Activated CD4-positive, CD25-positive, alpha-beta regulatory T cell treated with anti-CD3 and anti-CD28 coated beads, Interleukin-2, amount 50 U/mL, for 16 hours (primary cell): ENCODE data around the gene LAMC1.

Experiments
- DNase-seq: peaks from one replicate; pipeline ENCODE4 v3.0.0-alpha.2; 2020; ENCODE audit warnings: low read depth, low spot score

Gene LAMC1

DNA sequence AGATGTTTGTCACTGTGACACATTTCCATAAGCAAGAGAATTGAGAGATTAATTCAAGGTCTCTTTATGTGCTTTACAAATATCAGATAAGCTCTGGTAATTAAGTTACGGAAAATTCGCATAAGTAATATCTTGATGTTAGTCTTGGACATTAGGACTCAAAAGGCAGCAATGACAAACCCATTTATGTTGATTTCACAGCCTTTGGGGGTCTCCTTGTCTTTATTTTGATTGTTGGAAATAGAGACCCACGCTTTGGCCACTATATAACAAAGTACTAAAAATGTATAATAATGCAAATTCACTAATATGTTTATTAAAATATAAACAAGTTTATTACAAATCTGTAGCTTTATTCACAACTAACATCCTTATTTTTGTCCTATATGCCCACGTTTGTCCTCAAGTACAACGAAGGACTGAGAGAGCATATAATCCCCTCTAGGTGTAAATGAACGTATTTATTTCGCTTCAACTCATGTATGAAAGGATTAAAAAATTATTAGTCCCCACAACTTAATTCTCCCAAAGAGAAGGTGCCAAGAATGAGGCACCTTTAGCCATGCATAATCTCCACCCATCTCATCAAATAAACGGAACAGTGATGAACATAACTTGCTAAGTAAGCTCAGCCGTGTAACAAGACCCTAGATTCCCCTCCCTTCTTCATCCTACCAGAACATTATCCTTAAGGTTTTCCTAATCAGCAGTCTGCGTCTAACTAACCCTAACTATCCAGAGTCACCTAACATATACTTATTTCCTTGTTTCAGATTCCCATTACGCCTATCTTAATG lies 1.6 kb upstream of the LAMC1 start:
- no peak for DNase-seq

DNA sequence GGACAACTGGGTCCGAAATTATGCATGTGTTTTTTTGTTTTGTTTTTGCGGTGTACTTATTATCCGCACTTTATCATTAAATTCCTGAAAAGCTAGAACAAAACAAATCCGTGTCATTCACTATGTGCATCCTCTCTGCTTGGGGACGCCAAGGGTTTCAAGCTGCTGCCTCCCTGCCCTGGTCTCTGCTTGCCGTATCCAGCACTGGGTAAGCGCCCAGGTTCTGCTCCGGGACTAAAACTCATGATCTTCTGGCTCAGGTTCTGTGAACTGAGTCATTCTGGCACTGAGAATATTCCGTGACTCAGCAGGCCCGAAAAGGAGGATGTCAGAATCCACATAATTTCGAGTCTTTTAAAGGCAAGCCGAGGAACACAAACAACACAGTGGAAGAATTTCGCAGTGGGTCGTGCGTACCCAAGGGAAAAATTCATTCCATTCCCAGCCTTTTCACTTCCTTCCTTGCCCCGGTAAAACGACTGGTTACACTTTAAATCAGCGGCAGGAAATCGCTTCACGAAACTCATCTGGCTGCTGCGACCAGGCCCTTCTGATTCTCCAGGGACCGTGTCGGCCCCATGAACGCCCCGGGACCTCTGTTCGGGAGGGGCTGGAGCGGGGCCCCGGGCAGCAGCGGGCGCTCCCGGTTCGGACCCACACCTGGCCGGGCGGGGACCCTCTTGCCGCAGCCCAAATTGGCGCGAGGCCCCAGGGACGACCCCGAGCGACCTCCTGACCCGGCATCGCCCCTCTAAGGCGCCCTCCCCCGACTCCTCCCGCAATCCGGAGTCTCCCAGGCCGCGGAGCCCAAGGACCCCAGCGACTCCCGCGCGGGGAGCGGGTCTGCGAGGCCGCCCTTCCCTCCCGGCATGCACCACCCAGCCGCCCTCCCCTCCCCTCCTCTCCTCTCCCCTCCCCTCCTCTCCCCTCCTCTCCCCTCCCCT lies 746 bp upstream of the LAMC1 start:
- DNase-seq, result no peak

DNA sequence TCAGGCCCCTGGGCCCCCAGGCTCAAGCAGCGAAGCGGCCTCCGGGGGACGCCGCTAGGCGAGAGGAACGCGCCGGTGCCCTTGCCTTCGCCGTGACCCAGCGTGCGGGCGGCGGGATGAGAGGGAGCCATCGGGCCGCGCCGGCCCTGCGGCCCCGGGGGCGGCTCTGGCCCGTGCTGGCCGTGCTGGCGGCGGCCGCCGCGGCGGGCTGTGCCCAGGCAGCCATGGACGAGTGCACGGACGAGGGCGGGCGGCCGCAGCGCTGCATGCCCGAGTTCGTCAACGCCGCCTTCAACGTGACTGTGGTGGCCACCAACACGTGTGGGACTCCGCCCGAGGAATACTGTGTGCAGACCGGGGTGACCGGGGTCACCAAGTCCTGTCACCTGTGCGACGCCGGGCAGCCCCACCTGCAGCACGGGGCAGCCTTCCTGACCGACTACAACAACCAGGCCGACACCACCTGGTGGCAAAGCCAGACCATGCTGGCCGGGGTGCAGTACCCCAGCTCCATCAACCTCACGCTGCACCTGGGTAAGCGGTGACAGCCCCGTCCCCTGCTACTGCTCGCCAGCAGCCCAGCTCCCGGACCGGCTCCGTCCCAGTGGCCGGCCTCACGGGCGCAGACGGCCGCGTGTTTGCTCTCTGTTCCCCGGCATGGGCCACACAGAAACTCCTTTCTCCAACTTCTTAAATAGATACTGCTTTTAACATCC lies 539 bp downstream of the LAMC1 start:
- DNase-seq, result no peak

DNA sequence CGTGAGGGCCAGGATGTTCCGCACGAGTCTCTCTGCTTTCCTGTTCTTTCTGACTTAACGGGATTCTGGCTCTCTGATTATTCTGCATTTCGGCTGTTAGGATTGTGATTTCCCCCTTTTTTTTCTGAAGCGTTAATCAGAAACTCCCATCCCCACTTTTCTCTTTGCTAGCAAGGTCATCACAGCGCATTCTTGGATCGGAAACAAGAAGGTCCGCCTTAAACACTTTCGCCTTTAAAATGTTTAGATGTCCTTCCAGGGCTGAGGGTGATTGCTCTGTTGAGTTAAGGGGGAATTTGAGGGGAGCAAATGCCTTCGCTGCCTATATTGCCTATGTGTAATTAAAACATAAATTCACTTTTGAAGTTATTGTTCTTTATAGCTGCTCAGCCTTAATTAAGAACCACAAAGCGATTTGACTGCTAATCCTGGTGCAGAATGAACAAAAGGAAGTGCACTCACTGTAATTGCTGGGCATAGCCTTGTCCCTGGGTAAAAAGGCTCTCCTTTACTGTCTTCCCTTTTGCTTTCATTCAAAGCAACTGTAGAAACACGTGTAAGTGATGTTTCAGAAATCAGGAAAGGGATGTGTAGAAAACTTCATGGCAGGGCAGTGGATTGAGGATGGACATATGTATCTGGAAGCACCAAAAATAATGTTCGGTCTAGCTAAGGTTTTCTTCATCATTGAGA lies 1.2 kb downstream of the LAMC1 start:
- no peak for DNase-seq

DNA sequence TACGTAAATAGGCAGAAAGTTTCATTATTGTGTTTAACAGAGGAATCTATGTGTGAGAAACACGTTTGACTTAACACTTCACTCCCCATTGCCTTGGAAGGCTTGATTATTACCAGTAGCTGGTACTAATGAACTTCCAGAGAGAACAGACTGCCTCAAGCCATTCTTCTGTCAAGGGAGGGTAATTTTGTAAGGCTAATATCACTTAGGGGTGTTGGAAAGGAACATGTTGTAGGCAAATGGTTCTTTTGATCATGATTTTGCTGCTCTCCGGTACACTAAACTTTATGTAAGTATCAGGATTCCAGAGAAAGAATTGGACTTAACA lies 1.8 kb downstream of the LAMC1 start:
- no peak for DNase-seq

DNA sequence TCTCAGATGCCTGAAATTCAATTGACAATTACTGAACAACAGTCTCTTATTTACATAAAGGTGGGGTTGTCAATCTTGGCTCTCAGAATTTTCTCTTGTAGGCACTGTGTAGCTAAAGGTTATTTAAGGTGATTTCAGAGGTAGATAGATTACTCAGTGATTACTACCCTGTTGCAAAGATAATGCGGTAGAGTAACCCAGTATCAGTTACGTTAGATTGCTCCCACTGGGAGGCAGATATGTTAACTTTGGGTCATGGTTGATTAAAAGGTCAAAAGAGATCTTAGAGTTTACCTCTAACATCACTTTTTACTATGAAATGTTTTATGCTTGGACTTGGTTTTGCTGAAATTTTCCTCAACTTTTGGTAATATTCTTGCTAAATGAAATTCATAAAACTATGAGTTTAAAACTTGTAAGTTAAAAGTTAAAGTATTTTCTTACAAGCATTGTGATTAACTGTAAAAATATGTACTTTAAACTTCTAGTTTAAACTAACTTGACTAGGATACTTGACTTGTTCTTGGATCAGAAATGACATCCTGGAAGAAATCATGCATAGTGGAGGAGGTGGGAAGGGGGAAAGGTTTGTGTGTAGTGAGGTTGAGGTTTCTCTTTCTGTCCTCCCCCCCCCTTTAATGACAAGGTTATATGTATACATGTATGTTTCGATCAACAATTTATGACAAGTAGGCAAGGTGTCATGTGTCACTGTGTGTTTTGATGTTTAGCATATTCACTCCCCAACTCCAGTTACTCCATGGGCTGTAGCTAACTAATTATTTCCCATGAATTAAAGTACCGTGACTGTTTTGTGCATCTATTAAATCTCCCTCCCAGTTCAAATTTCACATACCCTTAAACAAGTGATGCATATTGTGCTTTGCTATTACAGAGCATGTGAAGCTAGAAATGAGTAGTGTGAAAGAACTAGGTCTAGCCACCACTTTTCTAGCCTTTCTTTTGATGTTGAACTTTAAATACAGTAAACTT lies 2.9 kb downstream of the LAMC1 start:
- DNase-seq, result no peak

DNA sequence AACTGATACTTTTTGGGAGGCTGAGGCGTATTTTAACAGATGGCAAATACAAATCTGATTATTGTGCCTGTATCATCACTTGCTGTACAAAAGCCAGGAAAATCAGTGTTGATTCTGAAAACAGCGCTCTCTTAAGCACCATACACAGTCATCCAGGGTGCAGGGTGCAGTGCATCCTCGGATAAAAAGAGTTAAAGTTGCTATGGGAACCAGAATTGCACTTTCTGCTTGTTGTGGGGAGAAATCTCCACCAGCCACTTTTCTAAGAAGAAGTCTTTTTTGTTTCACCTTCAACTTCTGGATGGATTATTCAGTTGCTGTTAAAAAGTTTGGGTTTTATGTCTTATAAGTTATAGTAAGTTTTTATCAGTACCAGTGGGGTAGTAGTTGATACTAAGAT lies 3.8 kb downstream of the LAMC1 start:
- no peak for DNase-seq

DNA sequence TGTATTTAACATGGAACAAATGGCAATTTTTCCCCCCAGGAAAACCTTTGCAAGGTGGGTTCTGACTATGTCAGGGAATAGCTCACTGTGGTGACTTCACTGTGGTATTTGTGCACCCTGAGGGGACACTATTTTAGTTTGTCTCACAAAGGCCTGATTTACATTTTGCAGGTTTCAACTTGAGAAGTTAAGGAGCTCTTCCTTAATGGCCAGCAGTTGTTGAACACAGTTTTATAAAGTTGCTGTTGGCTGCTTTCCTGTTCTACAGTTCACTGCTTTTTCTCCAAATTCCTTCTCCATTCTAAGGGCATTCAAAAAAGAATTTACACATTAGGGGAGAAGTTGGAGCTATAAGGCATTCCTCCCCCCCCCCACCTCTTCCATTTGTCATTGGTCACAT lies 4.6 kb downstream of the LAMC1 start:
- no peak for DNase-seq

DNA sequence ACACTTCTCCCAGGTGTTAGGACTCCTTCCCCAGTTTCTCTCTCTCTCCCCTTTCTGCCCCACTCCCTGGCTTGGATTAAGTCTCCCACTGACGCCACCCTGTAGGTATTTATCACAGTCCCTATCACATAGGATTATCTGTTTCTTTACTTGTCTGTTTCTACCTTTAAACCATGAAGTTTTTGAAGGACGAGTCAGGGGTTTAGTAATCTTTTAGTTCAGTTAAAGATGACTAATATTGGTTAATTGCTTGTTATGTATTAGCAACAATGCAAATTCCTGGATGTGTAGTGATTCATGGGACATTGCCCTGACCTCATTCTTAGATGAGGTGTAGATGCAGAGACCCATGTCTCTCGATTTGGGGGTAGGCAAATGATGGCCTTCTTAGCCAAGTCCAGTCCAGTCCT lies 6.4 kb downstream of the LAMC1 start:
- DNase-seq, result no peak

DNA sequence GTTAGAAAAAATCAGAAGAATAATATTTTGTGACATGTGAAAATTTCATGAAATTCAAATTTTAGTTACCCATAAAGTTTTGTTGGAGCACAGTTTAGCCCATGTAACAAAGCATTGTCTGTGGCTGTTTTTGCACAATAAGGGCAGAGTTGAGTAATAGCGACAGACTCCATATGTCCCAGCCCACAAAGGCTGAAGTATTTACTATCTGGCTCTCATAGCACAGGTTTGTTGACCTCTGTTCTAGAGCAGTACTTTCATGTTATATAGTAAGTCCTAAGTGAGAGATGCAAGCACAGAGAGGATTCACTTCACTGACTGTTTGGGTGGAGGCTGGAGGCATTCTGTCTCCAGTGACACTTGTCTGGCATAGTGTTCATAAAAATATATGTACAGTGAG lies 6.8 kb downstream of the LAMC1 start:
- DNase-seq, result no peak

DNA sequence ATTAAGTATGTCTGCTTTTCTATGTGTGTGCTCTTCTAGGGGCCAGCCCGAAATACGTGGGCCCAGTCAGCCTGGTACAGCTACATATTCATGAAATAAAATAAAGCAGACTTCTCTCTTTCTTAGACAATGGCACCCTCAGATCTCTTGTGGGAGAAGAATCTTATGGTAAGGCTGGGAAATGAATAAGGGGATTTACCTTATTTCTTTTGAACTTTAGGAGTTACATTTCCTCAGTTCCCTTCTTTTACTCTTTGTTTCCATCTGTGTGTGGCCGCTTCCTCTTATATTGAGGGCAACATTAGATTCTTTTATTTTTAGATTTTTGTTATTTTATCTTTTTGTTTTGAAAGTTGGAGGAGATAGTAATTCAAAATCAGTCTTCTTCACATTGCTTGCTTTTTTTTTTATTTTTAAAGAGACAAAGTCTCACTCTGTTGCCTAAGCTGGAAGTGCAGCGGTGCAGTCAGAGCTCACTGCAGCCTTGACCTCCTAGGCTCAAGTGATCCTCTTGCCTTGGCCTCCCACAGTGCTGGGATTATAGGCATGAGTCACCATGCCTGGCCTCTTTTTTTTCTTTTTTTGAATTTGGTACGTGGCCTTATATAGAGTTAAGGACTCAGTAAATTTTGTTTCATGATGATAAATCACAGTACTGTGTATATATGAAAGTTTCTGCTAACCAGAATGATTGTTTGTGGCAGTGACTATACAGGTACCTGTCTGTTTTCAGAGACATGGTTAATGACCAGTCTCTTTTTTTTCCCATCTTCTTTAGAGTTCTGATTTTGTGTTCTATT lies 9.1 kb downstream of the LAMC1 start:
- DNase-seq, result no peak

DNA sequence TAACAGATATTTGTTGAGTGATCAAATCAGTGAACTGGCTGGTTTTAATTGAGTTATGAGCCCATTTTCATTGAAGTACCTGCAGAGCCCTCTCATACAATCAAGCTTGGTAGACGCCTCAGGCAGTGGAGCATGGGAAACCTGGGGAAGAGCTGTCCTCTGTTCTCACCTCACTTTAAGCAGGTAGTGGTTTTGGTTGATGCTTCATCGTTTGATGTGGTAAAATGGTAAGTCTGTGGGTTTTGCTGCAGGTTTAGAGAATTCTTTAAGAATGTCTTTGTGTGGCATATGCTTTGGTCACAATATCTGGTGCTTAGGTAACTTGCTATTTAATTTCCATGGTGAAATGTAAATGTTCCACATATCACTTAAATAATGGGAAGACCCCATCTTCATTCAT lies 10.0 kb downstream of the LAMC1 start:
- DNase-seq, result no peak

DNA sequence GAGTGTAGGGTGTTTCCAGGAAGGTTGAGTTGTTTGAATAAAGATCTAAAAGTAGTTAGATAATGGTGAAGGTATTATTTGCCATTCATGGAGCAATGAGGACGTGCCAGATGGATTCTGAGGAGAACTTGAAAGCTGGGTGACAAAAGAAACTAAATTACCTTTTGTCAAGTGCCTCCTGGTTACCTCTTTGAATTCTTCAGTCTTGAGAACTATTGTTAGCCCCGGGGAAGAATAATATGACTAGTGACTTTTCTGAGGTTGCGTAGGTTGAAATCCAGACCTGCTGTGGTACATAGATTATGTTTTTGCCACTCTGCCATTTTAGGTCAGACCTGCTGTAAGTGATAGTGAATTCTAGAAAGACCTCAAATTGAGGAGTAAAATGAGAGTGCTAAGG lies 11.5 kb downstream of the LAMC1 start:
- DNase-seq, result no peak

DNA sequence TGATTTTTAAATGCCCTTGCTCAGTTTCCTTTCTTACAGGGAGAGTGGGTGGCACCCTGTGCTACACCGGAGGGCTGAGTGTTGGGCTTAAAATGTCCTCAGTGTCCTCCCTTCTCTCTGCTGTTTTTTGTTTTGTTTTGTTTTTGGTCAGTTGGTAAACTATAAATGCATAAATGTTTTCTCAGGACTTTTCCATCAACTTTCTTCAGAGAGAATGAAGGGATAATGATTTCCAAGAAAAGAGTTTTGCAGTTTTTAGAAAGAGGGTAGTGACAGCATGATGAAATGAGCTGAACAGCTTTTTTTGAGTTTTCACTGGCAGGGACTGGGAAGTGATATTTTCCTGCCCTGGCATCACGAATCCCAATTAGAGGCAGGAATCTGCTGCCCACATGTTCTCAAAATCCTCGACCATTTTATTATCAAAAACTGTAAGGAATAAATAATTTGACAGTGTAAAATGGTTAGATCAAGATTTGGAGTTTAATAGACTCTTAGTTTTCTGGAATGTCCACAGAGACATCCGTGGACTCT lies 15.2 kb downstream of the LAMC1 start:
- no peak for DNase-seq

DNA sequence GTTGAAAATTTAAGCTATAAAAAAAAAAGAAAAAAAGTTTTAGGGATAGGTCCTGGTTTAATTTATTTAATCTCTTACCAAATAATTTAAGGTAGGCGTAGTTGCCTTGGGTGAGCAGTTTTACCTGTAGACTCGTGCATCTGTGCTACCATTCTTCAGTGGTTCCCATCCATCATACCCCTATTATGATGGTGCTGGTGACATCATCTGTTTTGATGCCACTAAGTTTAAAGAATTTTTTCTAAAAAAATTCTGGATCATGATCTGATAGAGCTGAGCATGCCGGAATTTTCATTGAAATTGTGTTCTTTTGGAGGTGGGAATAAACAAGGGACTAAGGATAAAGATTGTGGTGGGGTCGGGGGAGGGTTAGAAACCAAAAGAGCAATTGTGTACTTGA lies 15.7 kb downstream of the LAMC1 start:
- DNase-seq, result no peak

DNA sequence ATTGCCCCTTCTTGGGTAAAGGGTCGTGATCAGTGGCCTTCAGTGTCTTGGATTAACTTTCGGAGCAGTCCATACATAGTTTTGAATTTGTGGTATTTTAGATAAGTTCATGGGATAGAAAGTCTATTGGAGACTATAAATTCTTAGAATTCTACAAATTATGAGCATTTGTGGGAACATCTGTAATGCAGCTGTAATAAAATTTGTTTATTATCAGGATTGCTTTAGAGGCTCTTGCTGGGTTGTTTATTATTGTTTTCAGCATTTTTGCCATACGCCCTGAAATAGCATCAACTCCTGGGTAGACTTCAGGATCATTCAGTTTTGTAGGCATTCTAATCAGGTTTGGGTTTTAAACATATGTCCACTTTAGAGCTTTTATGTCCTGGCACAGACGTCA lies 16.1 kb downstream of the LAMC1 start:
- no peak for DNase-seq

DNA sequence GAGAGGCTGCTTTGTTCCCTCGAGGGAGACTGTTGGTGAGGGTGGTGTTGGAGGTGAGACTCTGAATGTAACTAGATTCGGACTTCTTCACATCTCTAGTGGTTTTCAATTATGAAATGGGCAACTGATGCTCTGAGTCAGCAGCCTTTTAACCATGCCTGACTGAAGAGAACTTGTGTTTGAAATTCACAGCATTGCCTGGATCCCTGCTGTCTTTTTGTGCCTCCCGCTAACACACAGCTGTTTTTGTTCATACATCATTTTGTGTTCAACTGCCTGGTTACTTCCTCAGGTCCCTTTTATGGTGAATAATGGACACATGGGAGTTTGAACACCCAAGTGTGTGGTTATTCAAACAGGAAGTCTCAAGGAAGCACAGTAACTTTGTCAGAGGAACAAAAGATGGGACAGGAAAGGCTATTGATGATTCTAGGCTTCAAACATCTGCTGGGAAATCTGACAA lies 16.8 kb downstream of the LAMC1 start:
- DNase-seq, result no peak

DNA sequence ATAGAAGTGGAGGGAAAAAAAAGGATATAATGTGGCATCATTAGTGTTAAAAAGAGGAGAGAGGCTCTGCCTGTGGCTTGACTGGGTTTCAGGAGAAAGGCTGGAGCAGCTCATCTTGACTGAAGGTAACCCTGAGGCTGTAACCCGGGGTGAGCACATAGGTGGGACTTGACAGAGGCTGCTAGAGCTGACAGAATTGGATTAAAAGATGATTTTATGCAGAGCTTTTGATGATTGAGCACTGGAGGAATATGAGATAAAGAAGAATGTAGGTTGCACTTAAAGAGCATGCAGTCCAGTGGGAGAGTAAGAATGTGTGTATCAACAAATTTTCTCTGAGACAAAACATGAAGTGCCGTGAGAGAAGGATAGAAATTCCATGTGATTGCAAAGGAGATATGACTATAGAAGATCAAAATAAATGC lies 17.3 kb downstream of the LAMC1 start:
- no peak for DNase-seq

DNA sequence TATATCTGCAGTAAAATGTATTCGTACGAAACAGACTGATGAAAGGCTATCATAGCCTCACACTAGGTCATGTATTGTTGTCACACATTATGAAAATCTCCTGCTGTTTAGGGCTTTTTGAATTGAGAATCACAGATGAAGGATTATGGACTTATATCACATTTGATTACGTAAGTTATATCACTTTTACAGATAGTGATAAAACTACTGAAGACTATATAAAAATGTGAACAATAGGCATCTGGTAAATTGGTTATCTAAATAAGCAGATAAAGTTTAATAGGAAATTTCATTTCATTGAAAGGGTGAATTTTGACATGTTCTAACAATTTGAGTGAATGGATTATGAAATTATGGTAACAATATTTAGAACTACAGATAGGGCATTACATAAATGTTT lies 20.0 kb downstream of the LAMC1 start:
- no peak for DNase-seq
